Endothelial cell of umbilical vein (primary cell): ENCODE data around the gene MYO9B.

Source experiments
- MYC ChIP-seq: IDR thresholded peaks from one replicate; pipeline ENCODE4 v1.6.1; 2011; ENCODE audit warnings: mild to moderate bottlenecking, low read depth, low read length
- POLR2A ChIP-seq: IDR thresholded peaks from 2 replicates; pipeline ENCODE4 v1.6.1; 2012; ENCODE audit warnings: low read depth, mild to moderate bottlenecking, control low read depth, low read length
- TF ChIP-seq, protein P1 (sequence below), 2 donors: IDR thresholded peaks; 1 replicate in 1 of 2; 2 replicates in 1 of 2; pipeline ENCODE4 v1.5.1; 2011; ENCODE audit warnings: low read length in 2 of 2, mild to moderate bottlenecking in 2 of 2, moderate library complexity in 2 of 2, control low read depth in 1 of 2, inconsistent platforms in 1 of 2, low read depth in 1 of 2; ENCODE audit not compliant: insufficient read depth in 1 of 2; ENCODE audit errors: extremely low read depth in 1 of 2
- TF ChIP-seq, protein P2 (sequence below): IDR thresholded peaks from 2 replicates; pipeline ENCODE4 v1.6.1; 2011; ENCODE audit not compliant: insufficient read depth, insufficient read length

DNA sequence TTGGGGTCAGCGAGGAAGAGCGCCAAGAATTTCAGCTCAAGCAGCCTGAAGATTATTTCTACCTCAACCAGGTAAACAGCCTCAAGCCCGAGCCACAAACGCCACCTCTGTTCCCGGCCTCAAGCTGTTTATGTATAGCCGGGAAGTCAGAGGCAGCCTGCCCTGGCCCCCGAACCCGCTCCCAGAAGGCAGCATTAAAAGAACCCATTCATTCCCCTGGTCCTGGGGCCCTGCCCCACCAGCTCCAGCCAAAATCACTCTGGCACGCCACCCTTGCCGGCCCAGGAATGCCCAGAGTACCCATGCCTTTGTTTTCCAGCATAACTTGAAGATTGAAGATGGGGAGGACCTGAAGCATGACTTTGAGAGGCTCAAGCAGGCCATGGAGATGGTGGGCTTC, 78.4 kb downstream of the MYO9B start:
- TF ChIP-seq MYC (no peak), POLR2A (no peak)
- TF ChIP-seq, protein P1, sequence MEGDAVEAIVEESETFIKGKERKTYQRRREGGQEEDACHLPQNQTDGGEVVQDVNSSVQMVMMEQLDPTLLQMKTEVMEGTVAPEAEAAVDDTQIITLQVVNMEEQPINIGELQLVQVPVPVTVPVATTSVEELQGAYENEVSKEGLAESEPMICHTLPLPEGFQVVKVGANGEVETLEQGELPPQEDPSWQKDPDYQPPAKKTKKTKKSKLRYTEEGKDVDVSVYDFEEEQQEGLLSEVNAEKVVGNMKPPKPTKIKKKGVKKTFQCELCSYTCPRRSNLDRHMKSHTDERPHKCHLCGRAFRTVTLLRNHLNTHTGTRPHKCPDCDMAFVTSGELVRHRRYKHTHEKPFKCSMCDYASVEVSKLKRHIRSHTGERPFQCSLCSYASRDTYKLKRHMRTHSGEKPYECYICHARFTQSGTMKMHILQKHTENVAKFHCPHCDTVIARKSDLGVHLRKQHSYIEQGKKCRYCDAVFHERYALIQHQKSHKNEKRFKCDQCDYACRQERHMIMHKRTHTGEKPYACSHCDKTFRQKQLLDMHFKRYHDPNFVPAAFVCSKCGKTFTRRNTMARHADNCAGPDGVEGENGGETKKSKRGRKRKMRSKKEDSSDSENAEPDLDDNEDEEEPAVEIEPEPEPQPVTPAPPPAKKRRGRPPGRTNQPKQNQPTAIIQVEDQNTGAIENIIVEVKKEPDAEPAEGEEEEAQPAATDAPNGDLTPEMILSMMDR (IDR thresholded peaks at IDR 0.05; ENCODE audit: extremely low read depth in 1 of 2, insufficient read depth in 1 of 2, low read depth in 1 of 2, low read length in 2 of 2) = no peak
- TF ChIP-seq, protein P2, sequence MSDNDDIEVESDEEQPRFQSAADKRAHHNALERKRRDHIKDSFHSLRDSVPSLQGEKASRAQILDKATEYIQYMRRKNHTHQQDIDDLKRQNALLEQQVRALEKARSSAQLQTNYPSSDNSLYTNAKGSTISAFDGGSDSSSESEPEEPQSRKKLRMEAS = no peak
